Adrenal gland (tissue), 12 donors: ENCODE data around the gene WWOX. TPM values are rescaled to one million over a fixed set of nuclear protein-coding genes. Genes with fewer than 3 reads are reported as not detected.

Experiments
- DNase-seq, 7 donors: peaks; one replicate each; pipeline ENCODE4 v3.0.0-alpha.2; 2019 to 2020
- H3K27ac ChIP-seq, 5 donors: fragments of 200-600 bp; sonication (generic) in 4 of 5; 1 replicate in 3 of 5; 2 replicates in 2 of 5; pipeline versions ENCODE4 v1.5.1 to v1.8.0; 2016 to 2020; ENCODE audit warnings: mild to moderate bottlenecking in 1 of 5
- H3K27me3 ChIP-seq: fragments of 200-600 bp; 2 replicates; pipeline ENCODE4 v1.8.0; 2021
- H3K36me3 ChIP-seq, 2 donors: fragments of 200-600 bp; replicated peaks in 1 of 2; 1 replicate in 1 of 2; 2 replicates in 1 of 2; pipeline versions ENCODE4 v1.5.1 to v1.8.0; 2018 to 2022
- H3K4me1 ChIP-seq, 2 donors: fragments of 200-600 bp; replicated peaks in 1 of 2; 1 replicate in 1 of 2; 2 replicates in 1 of 2; pipeline versions ENCODE4 v1.5.1 to v1.8.0; 2018 to 2021
- H3K4me3 ChIP-seq, 4 donors: fragments of 200-600 bp; sonication (generic) in 3 of 4; one replicate each; pipeline ENCODE4 v1.5.1; 2016 to 2018
- H3K9me3 ChIP-seq, 3 donors: fragments of 200-600 bp; sonication (generic) in 1 of 3; replicated peaks in 1 of 3; 1 replicate in 2 of 3; 2 replicates in 1 of 3; pipeline versions ENCODE4 v1.5.1 to v1.8.0; 2016 to 2021
- POLR2A ChIP-seq, 2 donors: fragments of 450-650 bp; IDR thresholded peaks; one replicate each; pipeline ENCODE4 v1.6.1; 2017; ENCODE audit warnings: antibody characterized with exemption in 2 of 2, mild to moderate bottlenecking in 2 of 2, moderate library complexity in 1 of 2
- WGBS, 4 donors: extraction: QIAGEN DNeasy Blood & Tissue Kit in 2 of 4; methylation state at CpG; one replicate each; pipeline versions ENCODE4 v1.1.5 to v1.1.7; 2013 to 2017; 5-methylcytosine and 5-hydroxymethylcytosine counted together
- intact Hi-C, 2 donors: fragments of 100-400 bp; cut with DNase I; formaldehyde crosslinking; loops; one replicate each; pipeline versions ENCODE4 v1.14.1 to v1.15.0; 2022 to 2023
- polyA plus RNA-seq, 3 donors: library from polyadenylated mRNA; stranded (reverse); fragments of 200-250 nt in 2 of 3; fragments of 350-450 nt in 1 of 3; fragmentation: Illumina TruSeq in 1 of 3; extraction: RNeasy Lipid Tissue Mini Kit (QIAGEN cat#74804) in 1 of 3; gene quantifications; one replicate each; pipeline ENCODE4 v1.2.3, GENCODE V29; 2013 to 2014
- total RNA-seq, 9 donors: library from RNA; depleted of rRNA in 4 of 9; stranded (reverse); fragments of >200 nt in 4 of 9; fragments of 120-200 nt in 1 of 9; fragmentation: NEBNext Ultra II Directional in 1 of 9; extraction: Animal tissue kit (Norgen Biotek cat#: 25700) in 1 of 9; gene quantifications; one replicate each; pipeline versions ENCODE4 v1.1.0 to v1.2.4, GENCODE V29; 2013 to 2023
- TF ChIP-seq, protein P1 (sequence below), 6 experiments: fragments of 450-650 bp in 4 of 6; fragments of 200-600 bp in 2 of 6; sonication (generic) in 1 of 6; IDR thresholded peaks; 1 replicate in 5 of 6; 2 replicates in 1 of 6; pipeline versions ENCODE4 v1.5.1 to v1.8.0; 2016 to 2021; ENCODE audit warnings: antibody characterized with exemption in 6 of 6, mild to moderate bottlenecking in 2 of 6, moderate library complexity in 1 of 6
- donor health status: healthy with polysubstance abuse.
- donor health status: Bipolar disorder and iron deficiency.
- donor health status: DM: yes; HTN: yes; CAD: no.
- donor health status: DM: no; HTN: no; CAD: no.
- donor health status: DM: no; HTN: no; CAD: no.
- donor health status: DM: yes; HTN: yes; CAD: no.

Gene WWOX
- total and polyA plus RNA-seq, 12 donors, result 11.8 to 74.6 (median 20.5) TPM

DNA sequence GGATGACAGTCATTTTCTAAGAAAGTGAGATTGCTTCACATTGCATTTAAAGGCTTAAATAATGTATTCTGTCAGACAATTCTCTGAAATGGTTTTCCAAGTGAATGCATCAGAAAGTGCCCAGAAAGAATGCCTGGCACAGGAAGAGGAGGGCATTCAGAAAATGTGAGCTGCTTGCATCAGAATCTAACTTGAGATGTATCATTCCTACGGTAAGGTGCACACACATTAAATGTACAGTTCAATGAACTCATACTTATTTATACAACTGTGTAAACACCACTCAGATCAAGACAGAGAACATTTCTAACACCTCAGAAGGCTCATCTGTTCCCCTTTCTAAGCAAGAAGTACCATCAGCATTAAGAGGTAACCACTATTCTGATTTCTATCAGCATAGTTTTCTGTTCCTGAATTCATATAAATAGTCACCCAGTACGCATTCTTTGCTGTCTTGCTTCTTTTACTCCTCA, 863.0 kb downstream of the WWOX start:
- Histone ChIP-seq H3K9me3 (no peaks in the 10 kb centered on the region), H3K4me3 (no peak overlapping the region), H3K36me3 (no peaks in the 10 kb centered on the region), H3K4me1 (no peaks in the 10 kb centered on the region), H3K27me3 (no peaks in the 10 kb centered on the region), H3K27ac (no peak overlapping the region)
- intact Hi-C loops, result no loop called here
- no peak for TF ChIP-seq POLR2A (IDR thresholded peaks at IDR 0.05)
- 88 to 93% (median 92%) methylated on average over 2 of the region's 2 CpGs for WGBS, 4 donors
- no peak for DNase-seq

DNA sequence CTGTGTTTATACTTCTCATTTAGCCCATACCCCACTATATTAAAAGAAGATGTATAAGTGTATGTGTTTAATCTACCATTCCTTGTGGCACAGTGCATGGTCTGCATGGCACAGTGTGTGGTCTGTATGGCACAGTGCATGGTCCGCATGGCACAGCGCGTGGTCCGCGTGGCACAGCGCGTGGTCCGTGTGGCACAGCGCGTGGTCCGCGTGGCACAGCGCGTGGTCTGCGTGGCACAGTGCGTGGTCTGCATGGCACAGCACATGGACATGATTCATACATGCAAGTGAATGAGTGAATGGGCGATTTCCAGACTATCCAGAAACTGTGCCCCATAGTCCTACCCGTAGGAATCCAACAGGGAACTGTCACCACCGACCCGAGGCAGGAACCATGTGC, 868.5 kb downstream of the WWOX start:
- Histone ChIP-seq H3K4me3 (no peak overlapping the region), H3K9me3 (no peaks in the 10 kb centered on the region), H3K27me3 (no peaks in the 10 kb centered on the region), H3K27ac (no peak overlapping the region), H3K36me3 (no peaks in the 10 kb centered on the region), H3K4me1 (no peaks in the 10 kb centered on the region)
- no peak for TF ChIP-seq POLR2A (IDR thresholded peaks at IDR 0.05)
- TF ChIP-seq, protein P1, sequence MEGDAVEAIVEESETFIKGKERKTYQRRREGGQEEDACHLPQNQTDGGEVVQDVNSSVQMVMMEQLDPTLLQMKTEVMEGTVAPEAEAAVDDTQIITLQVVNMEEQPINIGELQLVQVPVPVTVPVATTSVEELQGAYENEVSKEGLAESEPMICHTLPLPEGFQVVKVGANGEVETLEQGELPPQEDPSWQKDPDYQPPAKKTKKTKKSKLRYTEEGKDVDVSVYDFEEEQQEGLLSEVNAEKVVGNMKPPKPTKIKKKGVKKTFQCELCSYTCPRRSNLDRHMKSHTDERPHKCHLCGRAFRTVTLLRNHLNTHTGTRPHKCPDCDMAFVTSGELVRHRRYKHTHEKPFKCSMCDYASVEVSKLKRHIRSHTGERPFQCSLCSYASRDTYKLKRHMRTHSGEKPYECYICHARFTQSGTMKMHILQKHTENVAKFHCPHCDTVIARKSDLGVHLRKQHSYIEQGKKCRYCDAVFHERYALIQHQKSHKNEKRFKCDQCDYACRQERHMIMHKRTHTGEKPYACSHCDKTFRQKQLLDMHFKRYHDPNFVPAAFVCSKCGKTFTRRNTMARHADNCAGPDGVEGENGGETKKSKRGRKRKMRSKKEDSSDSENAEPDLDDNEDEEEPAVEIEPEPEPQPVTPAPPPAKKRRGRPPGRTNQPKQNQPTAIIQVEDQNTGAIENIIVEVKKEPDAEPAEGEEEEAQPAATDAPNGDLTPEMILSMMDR (IDR thresholded peaks at IDR 0.05), result no peak
- no peak for DNase-seq
- WGBS, 4 donors, result 60 to 87% (median 80%) methylated on average over 19 to 20 of the region's 20 CpGs
- intact Hi-C loops, result no loop called here

DNA sequence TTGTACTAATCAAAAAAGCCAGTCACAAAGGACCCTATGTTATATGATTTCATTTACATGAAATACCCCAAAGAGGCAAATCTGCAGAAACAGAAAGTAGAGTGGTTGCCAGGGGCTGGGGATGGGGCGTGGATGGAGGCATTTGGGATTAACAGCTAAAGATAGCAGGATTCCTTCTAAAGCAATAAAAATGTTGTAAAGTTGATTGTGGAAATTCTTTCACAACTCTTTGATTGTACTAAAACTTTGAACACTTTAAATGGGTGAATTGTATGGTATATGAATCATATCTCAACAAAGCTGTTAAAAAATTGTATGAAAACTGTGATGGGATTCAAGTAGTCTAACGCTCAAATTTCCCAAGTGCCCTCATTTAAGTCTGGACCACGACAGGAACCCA, 870.3 kb downstream of the WWOX start:
- no peak for DNase-seq
- TF ChIP-seq, protein P1 (IDR thresholded peaks at IDR 0.05), result no peak
- TF ChIP-seq POLR2A (IDR thresholded peaks at IDR 0.05), result no peak
- H3K27ac ChIP-seq, result no peak overlapping the region
- H3K27me3 ChIP-seq, result no peaks in the 10 kb centered on the region
- intact Hi-C loops, result no loop called here
- no peaks in the 10 kb centered on the region for H3K4me1 ChIP-seq
- 59 to 63% (median 60%) methylated on average over 3 of the region's 3 CpGs for WGBS, 4 donors
- no peaks in the 10 kb centered on the region for H3K36me3 ChIP-seq
- H3K4me3 ChIP-seq, result no peak overlapping the region
- H3K9me3 ChIP-seq, result no peaks in the 10 kb centered on the region

DNA sequence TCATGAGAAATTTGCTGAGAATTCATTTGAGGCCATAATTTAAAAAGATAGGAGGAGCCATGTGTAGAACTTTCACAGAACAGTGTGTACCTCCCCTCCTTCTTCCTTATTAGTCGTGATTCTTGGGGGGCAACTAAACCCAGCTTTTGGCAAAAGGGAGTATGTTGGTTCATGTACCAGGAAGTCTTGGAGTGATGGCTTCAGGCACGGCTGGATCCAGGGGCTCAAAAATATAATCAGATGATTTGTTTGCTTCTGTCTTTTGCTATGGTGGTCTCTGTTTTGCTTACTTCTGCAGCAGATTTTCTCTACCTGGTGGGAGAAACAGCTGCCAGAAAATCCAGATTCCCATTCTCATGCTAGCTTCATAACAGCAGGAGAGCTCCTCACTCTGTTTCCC, 871.2 kb downstream of the WWOX start:
- H3K4me1 ChIP-seq, result no peaks in the 10 kb centered on the region
- 87 to 97% (median 91%) methylated on average over 2 of the region's 2 CpGs for WGBS, 4 donors
- H3K27me3 ChIP-seq, result no peaks in the 10 kb centered on the region
- no peak overlapping the region for H3K27ac ChIP-seq
- intact Hi-C loops, result no loop called here
- no peak overlapping the region for H3K4me3 ChIP-seq
- TF ChIP-seq, protein P1 (IDR thresholded peaks at IDR 0.05), result no peak
- TF ChIP-seq POLR2A (IDR thresholded peaks at IDR 0.05), result no peak
- no peaks in the 10 kb centered on the region for H3K36me3 ChIP-seq
- no peaks in the 10 kb centered on the region for H3K9me3 ChIP-seq
- no peak for DNase-seq

DNA sequence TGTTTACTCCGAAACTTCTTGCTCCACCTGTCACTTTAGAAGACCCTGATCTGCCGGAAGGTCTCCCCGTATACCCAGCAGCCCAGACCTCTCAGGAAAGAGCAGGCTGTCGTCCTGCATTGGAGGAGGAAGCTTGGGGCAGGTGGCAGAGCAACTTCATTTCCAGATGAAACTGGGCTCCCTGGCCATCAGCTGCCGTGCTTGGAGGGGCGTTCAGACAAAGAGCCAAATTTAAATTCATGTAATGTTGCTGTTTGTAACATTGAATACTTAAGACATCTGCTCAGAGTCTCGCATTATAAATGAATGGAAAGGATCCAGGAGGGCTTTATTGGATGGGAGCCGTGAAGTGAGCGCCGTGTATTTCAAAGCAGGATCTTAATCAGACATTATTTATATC, 872.6 kb downstream of the WWOX start:
- no peaks in the 10 kb centered on the region for H3K36me3 ChIP-seq
- intact Hi-C loops, result no loop called here
- no peak overlapping the region for H3K27ac ChIP-seq
- 81 to 87% (median 85%) methylated on average over 10 of the region's 10 CpGs for WGBS, 4 donors
- no peaks in the 10 kb centered on the region for H3K27me3 ChIP-seq
- DNase-seq, result no peak
- no peaks in the 10 kb centered on the region for H3K9me3 ChIP-seq
- TF ChIP-seq, protein P1 (IDR thresholded peaks at IDR 0.05), result no peak
- no peak for TF ChIP-seq POLR2A (IDR thresholded peaks at IDR 0.05)
- H3K4me1 ChIP-seq, result no peaks in the 10 kb centered on the region
- no peak overlapping the region for H3K4me3 ChIP-seq
